HG03378 (cell line): ENCODE results near the gene SYCP2.

Experiments used
- ATAC-seq: cut with Tn5 transposase; IDR thresholded peaks from one replicate; pipeline ENCODE4 v1.9.1; 2021; ENCODE audit warnings: mild to moderate bottlenecking, moderate library complexity; ENCODE audit not compliant: unreplicated experiment

The SYCP2 gene

DNA sequence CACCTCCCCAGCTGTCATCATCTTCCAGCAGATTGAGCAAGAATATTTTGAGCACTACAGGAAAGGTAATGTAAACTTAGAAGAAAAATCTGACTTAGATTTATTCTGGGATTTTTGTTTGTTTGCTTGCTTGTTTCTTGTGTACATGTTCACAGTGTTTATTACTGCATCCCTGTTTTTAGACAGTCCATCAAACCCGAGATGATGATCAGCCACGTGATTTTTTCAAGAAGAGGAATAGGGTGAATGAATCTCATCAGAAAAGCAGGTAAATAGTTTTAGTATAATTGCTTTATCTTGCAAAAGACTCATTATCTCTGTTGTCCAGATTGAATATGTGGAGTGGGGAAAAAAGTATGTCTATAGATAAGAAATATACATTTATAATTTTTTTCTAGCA is 8.8 kb upstream of the SYCP2 start:
- no peak for ATAC-seq

- ATAC-seq = no peak
These were observed 7.5 kb upstream of the SYCP2 start for GRCh38 chr20:59940956-59941294.

- peak; percentile 86 for ATAC-seq
These were observed 6.9 kb upstream of the SYCP2 start, which contains the start of the genes FAM217B and PPP1R3D for GRCh38 chr20:59940129-59940955. TSS of gene FAM217B (plus strand) at chr20:59940389. CDS start at chr20:59943944, 3,555 bp downstream. TSS of gene PPP1R3D (minus strand) at chr20:59940305. CDS start at chr20:59939931, 374 bp downstream.

DNA sequence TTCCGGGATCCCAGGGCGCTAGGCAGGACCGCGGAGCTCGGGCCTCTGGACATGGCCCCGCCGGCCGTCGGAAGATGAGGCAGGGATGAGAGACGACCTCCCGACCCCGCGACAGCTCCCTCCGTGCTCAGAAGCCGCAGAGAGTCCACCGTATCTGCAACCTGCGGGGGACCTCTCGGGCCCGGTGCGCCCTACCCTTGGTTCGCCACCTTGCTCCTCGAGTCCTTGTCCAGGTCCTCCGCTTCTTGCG is 6.4 kb upstream of the SYCP2 start:
- peak; percentile 39 for ATAC-seq

- no peak for ATAC-seq
These were observed 5.8 kb upstream of the SYCP2 start for GRCh38 chr20:59939052-59939878.

DNA sequence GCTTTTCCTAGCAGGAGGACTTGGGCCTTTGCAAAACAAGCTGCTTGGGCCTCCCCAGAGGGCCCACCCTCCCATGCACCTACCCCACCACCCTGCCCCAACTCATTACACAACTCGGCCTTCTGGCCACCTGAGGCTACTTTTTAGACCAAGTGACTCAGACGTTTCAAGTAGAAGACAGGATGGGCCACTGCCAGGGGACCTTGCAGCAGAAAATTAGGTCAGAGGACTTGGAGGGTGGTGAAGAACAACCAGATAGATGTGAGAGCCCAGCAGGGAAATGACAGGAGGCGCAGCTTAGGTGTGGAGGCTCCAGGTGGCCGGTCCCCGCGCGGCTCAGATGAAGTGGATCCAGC is 5.2 kb upstream of the SYCP2 start:
- ATAC-seq = no peak

- ATAC-seq = no peak
These were observed 4.8 kb upstream of the SYCP2 start for GRCh38 chr20:59938221-59938620.

DNA sequence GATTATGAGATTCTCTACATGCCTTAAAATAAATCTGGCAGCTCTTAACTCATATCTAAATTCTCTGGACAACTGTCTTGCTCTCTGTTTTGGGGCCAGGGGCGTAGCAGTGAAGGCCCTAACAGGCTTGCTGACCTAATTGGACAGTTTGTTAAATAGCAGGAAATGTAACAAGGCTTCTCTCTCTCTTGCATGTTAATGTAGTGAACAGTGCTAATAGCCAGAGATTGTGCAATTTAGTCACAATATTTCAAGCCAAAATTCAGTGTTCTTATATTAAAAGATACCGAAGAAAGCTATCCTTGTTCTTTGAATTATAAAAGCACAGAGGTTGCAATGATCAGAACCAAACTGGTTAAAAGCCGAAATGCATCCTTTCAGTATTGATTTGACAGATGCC is 3.7 kb upstream of the SYCP2 start:
- no peak for ATAC-seq

- no peak for ATAC-seq
These were observed 3.0 kb upstream of the SYCP2 start for GRCh38 chr20:59936409-59936808.

GRCh38 chr20:59935457-59936185 is 2.2 kb upstream of the SYCP2 start:
- no peak for ATAC-seq

DNA sequence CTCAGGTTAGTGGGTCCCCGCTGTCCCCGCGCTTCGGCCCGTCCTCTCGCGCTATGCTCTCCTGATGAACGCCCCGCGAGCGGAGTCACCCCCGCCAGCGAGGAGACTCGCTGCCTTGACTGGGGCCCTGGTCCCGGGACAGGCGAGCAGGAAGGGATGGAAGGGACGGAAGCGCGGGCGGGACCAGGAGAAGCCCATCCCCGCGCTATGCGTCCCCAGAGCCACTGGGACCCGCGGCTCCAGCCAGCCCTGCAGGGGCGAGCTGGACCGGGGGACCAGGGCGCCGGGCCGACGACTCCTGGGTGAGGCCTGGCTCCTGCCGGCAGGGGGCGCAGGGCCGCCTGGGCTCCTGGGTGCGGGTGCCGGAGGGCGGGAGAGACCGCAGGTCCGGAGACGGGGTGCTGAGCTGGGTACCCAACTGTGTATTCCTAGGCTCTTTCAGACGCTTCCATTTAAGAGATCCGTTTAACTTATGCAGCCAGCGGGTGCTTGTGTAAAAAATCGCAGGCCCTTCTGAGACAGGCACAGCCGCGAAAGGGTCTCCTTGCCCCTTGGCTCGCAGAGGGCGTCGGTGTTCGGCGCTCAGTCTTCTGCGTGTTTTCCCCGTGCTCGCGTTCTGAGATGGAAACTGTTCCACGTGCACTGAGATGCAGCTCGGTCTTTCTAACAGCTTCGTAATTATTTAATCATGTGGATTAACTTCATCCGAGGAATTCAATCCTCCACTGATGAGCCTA is 580 bp upstream of the SYCP2 start:
- ATAC-seq = peak; percentile 67

DNA sequence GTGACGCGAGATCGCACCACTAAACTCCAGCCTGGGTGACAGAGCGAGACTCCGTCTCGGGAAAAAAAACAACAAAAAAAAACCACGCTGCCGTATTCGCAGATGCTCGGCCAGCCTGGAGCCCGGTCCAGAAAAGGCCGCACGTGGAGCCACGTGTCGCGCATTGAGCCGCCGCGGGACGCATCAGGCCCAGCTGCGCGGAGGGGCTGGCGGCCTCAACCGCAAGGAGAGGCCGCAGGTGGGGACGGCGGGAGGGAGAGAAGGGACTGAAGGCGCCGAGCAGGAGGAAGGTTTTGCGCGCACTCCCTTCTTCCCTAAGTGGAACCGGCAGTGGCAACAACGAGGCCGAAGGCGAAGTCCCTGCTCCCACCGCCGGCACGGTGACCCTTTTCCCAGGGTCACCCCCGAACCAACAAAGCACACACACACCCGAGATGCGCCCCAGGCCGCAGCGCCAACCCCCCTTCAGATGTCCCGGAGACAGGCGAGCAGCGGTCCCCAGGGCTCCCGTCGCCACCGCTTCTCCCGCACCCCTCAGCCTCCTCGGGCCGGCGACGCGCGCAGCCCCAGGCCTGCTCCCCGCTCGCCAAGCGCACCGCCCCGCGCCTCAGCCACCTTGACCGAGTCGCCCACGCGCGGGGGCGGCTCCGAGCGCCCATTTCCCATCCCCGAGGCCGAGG is 681 bp downstream of the SYCP2 start:
- ATAC-seq = no peak

DNA sequence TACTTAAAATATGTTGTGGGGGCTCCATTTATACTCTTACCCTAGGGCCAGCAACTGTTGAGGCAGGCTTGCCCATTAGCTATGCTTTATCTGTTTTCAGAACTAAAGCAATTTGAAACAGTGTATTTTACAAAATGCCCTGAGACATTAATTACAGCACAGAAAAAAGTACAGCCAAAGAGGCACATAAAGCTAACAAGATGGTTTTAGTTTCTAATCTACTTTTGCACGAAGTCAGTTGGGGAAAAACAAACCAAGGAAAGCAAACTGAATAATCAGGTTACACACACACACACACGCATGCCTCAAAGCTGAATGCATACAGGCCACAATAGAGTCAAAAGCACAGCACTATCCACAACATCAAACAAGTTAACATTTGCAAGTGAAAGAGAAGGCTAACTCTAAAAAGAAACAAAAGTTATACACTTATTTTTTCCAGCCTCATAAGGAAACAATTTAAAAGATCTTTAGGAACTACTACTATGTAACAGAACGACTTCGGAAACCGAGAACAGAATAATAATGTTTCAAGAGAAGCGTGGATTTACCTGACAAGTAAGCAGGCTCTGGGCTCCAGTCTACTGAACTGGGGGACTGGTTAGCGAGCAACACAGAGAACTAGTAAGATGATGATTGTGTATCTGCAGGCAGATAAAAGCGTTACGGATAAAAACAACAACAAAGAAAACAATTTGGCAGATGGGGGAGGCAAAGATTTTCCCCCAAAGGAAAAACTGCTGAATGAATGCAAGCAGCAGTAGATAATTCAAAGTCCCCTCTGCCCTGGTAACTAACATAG is 1.7 kb downstream of the SYCP2 start:
- ATAC-seq = no peak

DNA sequence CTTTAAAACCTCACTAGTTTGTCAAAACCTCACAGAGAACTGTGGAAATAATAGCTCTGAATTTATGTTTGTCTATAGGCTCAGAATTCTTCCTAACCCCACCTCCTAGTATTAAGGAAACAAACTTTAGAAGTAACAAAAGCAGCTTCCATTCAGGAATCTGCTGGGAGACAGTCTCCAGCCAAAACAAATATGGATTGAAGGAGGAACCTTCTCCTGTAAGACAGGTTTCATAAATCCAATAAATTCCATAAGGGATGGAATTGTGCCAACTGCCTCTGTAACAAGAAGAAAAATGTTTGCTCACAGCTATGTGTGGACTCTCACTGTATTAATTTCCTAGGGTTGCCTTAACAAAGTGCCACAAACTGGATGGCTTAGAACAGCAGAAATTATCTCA is 7.5 kb downstream of the SYCP2 start:
- no peak for ATAC-seq

DNA sequence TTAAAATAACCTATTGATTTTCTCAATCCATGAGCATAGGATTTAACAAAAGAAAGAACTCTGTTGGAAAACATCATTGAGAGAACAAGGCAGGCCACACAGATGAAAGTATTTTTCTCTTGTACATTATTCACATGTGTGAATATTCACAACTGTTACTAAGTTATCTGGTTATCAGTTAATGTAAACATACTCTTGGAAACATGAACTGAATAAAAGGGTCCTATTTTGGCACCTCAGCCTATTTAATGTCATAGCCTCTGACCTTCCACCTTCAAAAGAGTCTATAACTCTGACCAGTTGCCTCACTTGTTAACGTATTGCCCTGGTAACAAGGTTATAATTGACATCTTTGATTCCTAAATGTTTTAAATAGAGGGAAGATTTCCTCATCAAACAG is 8.1 kb downstream of the SYCP2 start:
- ATAC-seq = no peak

DNA sequence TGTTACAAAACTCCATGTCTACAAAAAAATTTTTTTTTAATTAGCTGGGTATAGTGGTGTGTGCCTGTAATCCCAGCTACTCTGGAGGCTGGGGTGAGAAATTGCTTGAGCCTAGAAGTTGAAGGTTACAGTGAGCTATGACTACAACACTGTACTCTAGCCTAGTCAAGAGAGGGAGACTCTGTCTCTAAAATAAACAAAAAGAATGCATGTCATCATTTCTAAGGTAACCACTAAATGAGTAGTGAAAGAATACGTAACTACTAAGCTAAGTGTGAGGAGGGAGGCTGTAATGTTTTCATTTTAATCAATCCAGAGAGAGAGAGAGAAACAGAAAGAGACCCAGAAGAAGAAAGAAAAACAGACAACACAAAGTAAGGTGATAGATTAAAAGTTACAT is 9.9 kb downstream of the SYCP2 start:
- ATAC-seq = no peak

- ATAC-seq = no peak
These were observed 12.5 kb downstream of the SYCP2 start for GRCh38 chr20:59920944-59921343.

DNA sequence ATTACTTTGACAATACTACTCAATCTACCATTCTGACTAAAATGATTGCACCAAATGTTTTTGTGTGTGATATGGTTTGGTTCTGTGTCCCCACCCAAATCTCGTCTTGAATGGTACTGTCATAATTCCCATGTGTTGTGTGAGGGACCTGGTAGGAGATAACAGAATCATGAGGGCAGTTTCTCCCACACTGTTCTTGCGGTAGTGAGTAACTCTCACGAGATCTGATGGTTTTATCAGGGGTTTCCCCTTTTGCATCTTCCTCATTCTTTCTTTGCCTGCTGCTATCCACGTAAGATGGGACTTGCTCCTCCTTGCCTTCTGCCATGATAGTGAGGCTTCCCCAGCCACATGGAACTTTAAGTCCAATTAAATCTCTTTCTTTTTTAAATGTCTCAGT is 20.8 kb downstream of the SYCP2 start:
- ATAC-seq = no peak

DNA sequence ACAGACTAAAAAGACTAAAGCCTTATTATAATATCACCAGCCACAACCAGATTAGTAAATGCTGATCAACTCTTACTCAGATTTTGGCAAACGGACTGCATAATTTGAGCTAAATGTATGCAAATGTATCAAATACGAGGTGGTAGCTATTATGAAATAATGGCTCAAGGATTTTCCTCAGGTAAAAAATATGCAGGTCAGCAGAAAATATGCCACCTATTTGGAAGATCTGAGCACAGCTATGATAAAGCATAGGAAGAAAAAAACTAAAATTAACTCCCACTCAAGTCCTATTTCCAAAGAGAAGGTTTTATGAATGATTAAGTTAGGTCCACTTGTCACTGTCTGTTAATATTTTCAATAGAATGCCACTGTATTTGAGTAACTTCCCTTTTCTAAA is 22.4 kb downstream of the SYCP2 start:
- ATAC-seq = no peak

DNA sequence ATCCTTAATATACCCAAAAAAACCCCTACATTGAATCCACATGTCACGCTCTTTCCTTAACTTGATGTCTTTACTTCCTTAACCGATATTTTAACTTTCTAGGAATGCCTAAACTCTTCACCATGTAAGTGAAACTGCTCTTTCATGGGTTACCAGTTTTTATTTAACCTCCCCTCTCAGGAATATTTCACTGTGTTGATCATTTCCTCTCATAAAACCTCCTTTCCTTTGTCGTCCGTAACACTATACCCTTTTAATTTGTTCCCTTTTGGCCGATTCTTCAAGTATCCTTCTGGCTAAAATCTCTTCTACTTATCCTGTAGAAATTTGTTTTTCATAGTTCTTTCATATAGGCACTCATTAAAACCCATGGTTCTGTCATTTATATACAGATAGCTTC is 24.6 kb downstream of the SYCP2 start:
- no peak for ATAC-seq
